MG63 (cell line): ENCODE results near the gene TNS1. TPM values are rescaled to one million over a fixed set of nuclear protein-coding genes. Genes with fewer than 3 reads are reported as not detected.

ENCODE experiments used
- DNase-seq: peaks from one replicate; pipeline ENCODE4 v3.0.0-alpha.2; 2020
- H3K27me3 ChIP-seq: fragments of 250-450 bp; sonication (Bioruptor Pico); 2 replicates; pipeline ENCODE4 v1.5.1; 2020; ENCODE audit warnings: mild to moderate bottlenecking, moderate library complexity
- H3K36me3 ChIP-seq: fragments of 250-450 bp; sonication (Bioruptor Pico); 2 replicates; pipeline ENCODE4 v1.5.1; 2020; ENCODE audit warnings: mild to moderate bottlenecking, moderate library complexity
- H3K4me3 ChIP-seq: fragments of 250-450 bp; sonication (Bioruptor Pico); 2 replicates; pipeline ENCODE4 v1.5.1; 2020; ENCODE audit warnings: mild to moderate bottlenecking, moderate library complexity
- H3K9me3 ChIP-seq: fragments of 250-450 bp; sonication (Bioruptor Pico); 2 replicates; pipeline ENCODE4 v1.5.1; 2020; ENCODE audit warnings: mild to moderate bottlenecking, moderate library complexity
- total RNA-seq: library from RNA; depleted of rRNA; stranded (reverse); fragments of >200 nt; shearing (Covaris generic); gene quantifications from 2 replicates; pipeline ENCODE4 v1.2.3, GENCODE V29; 2014; ENCODE audit warnings: low replicate concordance

TNS1 gene
- total RNA-seq, 1 experiment from 2014 or later = 17.6 TPM

DNA sequence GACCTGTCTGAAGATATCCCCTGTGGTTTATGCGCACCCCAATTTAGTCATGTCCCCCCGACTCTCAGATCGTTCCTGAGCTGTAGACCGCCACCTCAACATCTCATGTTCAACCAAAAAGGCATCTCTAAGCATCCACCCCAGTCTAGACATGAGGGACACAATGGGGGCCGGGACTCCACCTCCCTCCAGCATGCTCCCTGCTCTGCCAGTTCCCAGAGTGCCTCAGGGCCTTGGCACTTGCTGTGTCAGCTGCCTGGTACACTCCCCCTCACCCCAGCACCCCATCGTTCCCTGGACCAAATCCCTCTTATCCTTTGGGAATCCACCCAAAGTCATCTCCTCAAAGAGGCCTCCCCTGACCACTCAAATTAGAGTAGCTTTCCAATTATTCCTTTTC, 22.2 kb downstream of the TNS1 start:
- Histone ChIP-seq H3K9me3 (no peaks in the 10 kb centered on the region), H3K27me3 (no peaks in the 10 kb centered on the region), H3K4me3 (no peak overlapping the region), H3K36me3 (peaks cover 7% of the 10 kb centered on the region)
- DNase-seq = no peak

DNA sequence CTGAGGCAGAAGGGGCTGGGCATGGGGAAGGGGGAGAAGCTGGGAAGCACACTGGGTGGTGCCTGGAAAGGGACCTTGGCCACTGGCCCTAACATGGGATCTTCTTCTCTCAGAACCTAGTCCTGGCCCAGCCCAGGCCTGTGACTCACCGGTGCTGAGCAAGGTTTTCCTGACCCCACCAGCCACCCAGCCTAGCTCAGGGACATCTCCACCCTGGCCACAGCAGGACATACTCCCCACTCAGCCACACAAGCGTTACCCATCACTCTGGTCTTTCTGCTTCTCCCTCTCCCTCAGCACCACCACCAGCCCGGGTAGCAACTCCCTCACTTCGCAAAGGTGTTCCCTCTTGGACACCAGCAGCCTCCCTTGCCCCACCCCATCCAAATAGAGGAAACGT, 22.8 kb downstream of the TNS1 start:
- H3K9me3 ChIP-seq = no peaks in the 10 kb centered on the region
- DNase-seq = no peak
- peaks cover 6% of the 10 kb centered on the region for H3K36me3 ChIP-seq
- H3K4me3 ChIP-seq = no peak overlapping the region
- no peaks in the 10 kb centered on the region for H3K27me3 ChIP-seq

DNA sequence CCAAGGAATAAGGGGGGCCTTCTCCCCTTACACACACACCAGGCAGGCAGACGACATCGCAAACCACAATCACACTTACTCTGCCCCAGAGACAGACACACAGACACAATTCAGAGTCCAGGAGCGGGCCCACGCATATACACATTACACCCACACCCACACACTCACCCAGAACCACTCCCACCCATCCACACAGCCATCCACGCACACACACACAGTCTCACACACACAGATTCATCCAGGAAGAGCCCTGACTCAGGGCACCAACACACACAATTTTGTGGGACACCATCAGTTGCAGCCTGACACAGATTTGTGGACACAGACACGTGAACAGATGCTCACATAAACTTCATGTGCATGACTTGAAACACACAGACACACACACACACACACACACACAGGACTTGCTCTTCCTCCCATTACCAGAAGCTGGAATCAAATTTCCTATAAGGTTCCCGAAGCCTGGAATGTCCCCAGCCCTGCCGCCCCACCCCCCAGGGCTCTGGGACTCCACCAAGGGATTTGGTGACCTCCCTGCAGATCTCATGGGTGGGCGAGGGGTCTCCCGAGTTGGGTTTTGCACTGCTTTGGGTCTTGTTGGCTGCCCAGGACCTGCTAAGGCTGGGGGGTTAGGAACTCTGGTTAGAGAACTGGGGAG, 23.5 kb downstream of the TNS1 start:
- no peak for DNase-seq
- no peaks in the 10 kb centered on the region for H3K9me3 ChIP-seq
- H3K4me3 ChIP-seq = no peak overlapping the region
- H3K36me3 ChIP-seq = peaks cover 6% of the 10 kb centered on the region
- H3K27me3 ChIP-seq = no peaks in the 10 kb centered on the region

DNA sequence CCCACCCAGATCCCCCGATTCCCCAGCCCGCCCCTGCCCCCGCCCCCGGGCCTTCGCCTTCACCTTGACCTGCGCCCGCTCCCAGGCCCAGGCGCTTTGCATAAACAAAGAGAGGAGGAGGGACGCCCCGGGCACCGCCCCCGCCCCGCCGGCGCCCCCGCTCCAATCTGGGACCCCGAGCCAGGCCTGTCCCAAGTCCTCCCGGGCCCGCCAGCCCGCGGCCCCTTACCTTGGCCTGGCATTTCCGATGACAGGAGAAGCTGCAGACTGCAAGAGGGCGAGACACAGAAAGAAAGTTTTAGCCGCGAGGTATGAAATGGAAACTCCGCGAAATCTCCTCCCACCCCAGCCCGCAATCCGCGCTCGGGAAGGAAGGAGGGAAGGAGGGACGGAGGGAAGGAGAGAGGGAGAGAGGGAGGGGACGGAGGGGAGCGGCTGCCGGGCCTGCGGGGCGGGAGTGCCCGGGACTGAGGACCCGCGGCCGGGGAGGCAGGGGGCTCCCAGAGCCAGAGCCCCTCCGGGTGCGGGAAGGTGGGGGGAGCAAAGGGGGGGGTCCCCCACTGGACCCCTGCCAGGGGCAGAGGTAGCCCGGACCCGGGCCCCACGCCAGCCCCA, 24.2 kb downstream of the TNS1 start:
- Histone ChIP-seq H3K9me3 (no peaks in the 10 kb centered on the region), H3K4me3 (no peak overlapping the region), H3K27me3 (no peaks in the 10 kb centered on the region), H3K36me3 (peaks cover 3% of the 10 kb centered on the region)
- no peak for DNase-seq

DNA sequence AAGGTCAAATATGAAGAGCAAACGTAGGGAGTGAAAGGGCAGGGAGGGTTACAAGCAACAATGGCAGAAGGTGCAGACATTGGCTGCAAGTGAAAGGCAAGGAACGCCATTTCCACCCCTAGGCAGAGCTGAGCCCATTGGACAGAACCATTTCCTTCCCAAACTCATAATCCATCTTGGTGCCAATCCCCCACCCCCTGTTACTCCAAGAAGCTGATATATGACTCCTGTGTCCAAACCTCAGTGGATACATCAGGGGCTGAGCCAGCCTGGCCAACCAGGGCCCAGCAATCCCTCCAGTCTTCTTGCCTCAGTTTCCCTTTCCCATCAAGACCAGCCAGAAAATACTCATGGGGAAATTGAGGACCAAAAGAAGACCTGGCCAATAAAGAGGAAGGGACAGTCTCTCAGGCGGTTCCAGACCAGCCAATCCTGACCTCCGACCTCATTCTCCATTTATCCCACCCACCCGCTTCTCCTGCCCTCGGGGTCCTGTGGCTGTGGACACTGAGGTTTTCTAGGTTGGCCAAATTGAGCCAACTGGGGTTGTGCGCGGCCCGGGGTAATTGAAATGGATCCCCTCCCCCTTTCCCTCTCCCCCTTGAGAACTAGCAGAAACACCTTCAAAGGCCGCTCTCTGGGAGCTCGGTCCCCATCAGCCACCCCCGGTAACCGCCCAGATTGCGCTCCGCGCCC, 24.8 kb downstream of the TNS1 start:
- no peak overlapping the region for H3K4me3 ChIP-seq
- no peaks in the 10 kb centered on the region for H3K9me3 ChIP-seq
- DNase-seq = no peak
- peaks cover 3% of the 10 kb centered on the region for H3K36me3 ChIP-seq
- H3K27me3 ChIP-seq = no peaks in the 10 kb centered on the region

DNA sequence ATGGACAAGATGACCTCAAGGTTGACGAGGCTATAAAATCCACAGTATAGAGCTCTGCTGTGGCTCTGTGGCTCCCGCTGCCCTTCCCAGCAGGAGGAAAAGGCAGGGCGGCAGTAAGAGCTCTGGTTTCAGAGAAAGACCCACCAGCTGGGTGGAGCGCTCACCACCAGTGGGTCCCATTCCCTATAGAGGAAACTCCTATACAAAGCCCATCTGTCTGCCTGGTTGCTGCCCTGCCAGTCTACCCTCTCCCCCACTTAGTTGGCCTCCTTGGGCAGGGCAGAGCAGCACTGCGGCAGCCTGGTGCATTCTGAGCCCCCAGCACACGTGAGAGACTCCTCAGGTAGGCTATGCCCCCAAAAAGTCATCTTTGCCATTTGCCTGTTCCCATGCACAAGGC, 26.5 kb downstream of the TNS1 start:
- DNase-seq = no peak
- Histone ChIP-seq H3K36me3 (peaks cover 6% of the 10 kb centered on the region), H3K9me3 (no peaks in the 10 kb centered on the region)

DNA sequence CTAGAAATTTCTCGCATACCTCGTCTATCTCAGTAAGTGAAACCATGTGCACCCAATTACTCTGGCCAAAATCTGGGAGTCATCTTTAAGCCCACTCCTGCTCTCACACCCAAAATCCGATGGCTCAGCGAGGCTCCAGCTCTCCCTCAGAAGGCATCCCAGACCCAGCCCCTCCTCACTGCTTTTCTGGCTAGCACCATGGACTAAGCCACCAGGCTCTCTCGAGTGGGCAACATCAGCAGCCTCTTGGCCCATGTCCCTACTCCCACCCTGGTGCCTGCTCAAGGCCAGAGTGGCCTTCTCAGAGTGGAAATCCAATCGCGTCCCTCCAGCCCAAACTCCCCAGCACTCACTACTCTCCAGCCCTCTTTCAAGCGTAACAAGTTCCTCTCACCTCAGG, 27.2 kb downstream of the TNS1 start:
- H3K36me3 ChIP-seq = peaks cover 8% of the 10 kb centered on the region
- no peaks in the 10 kb centered on the region for H3K27me3 ChIP-seq
- no peak overlapping the region for H3K4me3 ChIP-seq
- H3K9me3 ChIP-seq = no peaks in the 10 kb centered on the region
- DNase-seq = no peak

More for the DNA sequence above, 26.5 kb downstream of the TNS1 start:
- H3K4me3 ChIP-seq = no peak overlapping the region
- no peaks in the 10 kb centered on the region for H3K27me3 ChIP-seq

DNA sequence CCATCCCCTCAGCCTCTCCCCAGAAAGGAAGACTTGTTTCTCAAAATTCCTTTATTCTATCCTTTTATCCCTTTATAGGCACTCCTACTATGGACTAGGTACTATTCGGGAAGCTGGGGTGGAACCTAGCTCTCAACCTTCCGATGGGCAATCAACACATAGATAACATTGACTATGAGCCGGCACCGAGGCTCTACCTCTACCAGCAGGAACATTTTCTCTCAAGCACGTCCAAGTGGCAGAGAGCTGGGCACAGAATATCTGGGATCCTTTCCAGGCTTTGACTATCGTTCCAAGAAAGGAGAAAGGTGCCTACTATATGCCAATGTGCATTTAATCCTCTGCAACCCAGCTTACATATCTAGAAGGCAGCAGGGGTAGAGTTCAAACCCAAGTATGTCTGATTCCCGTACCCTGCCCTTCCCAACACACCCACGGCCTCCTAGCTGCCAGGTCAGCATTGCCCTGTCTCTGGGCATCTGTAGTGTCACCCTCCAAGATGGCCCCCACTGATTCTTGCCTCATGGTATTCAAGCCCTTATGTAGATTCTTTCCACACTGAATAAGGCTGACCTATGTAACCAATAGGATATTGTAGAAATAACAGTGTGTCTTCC, 28.3 kb downstream of the TNS1 start:
- no peaks in the 10 kb centered on the region for H3K9me3 ChIP-seq
- H3K4me3 ChIP-seq = no peak overlapping the region
- H3K36me3 ChIP-seq = peaks cover 16% of the 10 kb centered on the region
- no peaks in the 10 kb centered on the region for H3K27me3 ChIP-seq
- DNase-seq = no peak

DNA sequence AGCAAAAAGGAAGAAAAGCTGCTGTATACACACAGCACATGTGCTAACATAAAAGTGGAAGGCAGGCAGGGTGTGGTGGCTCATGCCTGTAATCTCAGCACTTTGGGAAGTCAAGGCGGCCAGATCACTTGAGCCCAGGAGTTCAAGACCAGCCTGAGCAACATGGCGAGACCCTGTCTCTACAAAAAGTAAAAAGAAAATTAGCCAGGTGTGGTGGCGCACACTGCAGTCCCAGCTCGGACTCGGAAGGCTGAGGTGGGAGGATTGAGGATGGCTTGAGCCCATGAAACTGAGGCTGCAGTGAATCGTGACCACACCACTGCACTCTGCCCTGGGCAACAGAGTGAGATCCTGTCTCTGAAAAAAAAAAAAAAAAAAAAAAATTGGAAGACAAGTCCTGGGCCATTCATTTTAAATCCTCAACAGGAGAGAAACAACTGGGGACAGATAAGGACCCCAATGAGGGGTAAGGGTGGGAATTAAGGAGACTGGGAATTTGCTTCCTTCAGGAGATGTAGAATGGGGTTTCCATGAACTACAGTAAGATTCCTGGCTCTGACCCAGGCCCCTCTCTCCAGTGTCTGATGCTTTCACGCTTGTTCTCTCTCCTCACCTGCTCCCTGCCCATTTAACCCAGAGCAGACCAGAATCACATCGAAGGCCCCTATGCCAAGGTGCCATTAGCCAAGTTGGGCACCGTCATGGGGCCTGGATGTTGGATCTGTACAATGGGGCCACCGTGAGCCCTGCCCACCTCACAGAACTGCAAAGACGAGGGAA, 29.6 kb downstream of the TNS1 start:
- peaks cover 16% of the 10 kb centered on the region for H3K36me3 ChIP-seq
- H3K4me3 ChIP-seq = no peak overlapping the region
- no peaks in the 10 kb centered on the region for H3K9me3 ChIP-seq
- H3K27me3 ChIP-seq = no peaks in the 10 kb centered on the region
- no peak for DNase-seq

DNA sequence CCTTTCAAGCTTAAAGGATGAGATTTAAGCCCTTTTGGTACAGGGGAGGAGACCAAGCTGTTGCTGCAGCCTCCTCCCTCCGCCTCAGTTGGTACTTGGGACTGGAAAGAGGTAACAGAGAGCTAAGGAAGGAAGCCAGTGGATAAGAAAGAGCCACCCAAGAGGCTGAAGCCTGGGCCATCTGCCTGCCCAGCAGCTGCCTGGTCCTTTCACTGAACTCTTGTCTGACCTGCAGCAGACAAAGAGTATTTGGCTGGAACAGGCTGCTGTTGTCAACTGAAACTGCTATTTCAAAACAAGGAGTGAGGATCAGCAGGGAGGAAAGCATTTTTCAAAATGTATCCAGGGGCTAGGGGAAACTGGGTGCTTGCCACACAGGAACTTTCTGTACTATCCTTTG, 30.3 kb downstream of the TNS1 start:
- no peak overlapping the region for H3K4me3 ChIP-seq
- no peaks in the 10 kb centered on the region for H3K27me3 ChIP-seq
- no peak for DNase-seq
- peaks cover 16% of the 10 kb centered on the region for H3K36me3 ChIP-seq
- no peaks in the 10 kb centered on the region for H3K9me3 ChIP-seq

DNA sequence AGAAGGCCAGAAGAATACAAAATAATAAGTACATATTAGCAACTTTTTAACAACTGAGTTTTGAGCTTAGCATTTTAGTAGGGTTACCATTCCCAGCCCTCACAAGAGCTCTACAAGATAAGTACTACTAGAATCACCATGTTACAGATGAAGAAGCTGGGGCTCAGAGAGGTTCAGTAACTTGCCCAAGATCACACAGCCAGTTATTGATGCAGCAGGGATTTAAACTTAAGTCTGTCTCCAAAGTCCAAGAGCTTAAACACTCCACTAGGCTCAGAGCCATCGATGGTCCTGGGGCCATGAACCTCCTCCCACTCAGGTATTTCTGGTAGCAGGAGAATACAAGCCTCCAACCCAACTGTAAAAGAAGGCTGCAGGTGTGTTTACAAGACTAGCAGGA, 30.8 kb downstream of the TNS1 start:
- Histone ChIP-seq H3K9me3 (no peaks in the 10 kb centered on the region), H3K27me3 (no peaks in the 10 kb centered on the region), H3K4me3 (no peak overlapping the region), H3K36me3 (peaks cover 16% of the 10 kb centered on the region)
- no peak for DNase-seq

DNA sequence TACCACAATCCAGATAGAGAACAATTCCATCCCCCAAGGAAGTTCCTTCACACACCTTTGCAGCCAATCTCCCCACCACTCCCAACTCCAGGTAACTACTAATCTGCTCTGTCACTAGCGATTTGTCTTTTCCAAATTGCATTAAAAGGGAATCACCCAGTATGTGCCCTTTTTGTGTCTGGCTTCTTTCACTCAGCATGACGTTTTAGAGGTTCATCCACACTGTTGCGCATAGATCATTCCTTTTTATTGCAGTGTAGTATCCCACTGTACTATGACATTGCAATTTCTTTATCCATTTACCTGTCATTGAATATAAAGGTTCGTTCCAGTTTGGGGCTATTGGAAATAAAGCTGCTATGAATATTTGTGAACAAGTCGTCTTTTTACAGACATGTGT, 31.6 kb downstream of the TNS1 start:
- H3K27me3 ChIP-seq = no peaks in the 10 kb centered on the region
- H3K4me3 ChIP-seq = no peak overlapping the region
- H3K36me3 ChIP-seq = peaks cover 19% of the 10 kb centered on the region
- DNase-seq = no peak
- H3K9me3 ChIP-seq = no peaks in the 10 kb centered on the region

DNA sequence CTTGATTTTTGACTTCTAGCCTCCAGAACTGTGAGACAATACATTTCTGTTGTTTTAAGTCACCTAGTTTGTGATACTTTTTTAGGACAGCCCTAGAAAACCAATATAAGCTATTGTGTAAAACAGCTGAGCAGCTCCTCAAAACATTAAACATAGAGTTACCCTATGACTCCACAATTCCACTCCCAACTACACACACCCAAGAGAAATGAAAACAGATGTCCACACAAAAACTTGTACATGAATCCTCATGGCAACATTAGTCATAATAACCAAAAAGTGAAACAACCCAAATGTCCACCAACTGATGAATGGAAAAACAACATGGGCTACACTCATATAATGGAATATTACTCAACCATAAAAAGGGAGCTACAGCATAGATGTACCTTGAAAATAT, 32.6 kb downstream of the TNS1 start:
- H3K36me3 ChIP-seq = peaks cover 23% of the 10 kb centered on the region
- H3K27me3 ChIP-seq = no peaks in the 10 kb centered on the region
- DNase-seq = no peak
- no peak overlapping the region for H3K4me3 ChIP-seq
- no peaks in the 10 kb centered on the region for H3K9me3 ChIP-seq

DNA sequence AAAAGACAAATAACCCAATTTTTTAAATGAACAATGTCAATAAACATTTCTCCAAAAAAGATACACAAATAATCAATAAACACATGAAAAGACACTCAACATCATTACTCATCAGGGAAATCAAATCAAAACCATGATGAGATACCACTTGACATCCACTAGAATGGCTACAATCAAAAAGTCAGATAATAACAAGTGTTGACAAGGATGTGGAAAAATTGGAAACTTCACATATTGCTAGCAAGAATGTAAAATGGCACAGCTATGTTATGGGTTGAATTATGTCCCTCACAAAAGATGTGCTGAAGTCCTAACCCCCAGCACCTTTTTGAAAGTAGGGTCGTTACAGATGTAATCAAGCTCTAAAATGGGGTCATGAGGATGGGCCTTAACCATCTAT, 33.2 kb downstream of the TNS1 start:
- no peaks in the 10 kb centered on the region for H3K27me3 ChIP-seq
- peaks cover 23% of the 10 kb centered on the region for H3K36me3 ChIP-seq
- no peak overlapping the region for H3K4me3 ChIP-seq
- H3K9me3 ChIP-seq = no peaks in the 10 kb centered on the region
- no peak for DNase-seq

DNA sequence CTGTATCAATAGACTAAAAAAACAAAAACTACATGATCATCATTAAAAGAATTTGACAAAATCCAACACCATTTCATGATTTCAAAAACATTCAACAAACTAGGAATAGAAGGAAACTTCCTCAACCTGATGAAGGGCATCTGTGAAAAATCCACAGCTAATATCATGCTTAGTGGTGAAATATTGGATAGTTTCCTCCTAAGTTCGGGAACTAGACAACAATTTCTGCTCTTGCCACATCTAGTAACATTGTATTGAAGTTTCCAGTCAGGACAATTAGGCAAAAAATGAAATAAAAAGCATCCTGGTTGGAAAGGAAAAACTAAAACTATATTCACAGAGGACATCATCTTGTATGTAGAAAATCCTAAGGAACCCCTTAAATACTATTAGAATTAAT, 34.8 kb downstream of the TNS1 start:
- DNase-seq = no peak
- H3K9me3 ChIP-seq = no peaks in the 10 kb centered on the region
- peaks cover 28% of the 10 kb centered on the region for H3K36me3 ChIP-seq
- no peaks in the 10 kb centered on the region for H3K27me3 ChIP-seq
- H3K4me3 ChIP-seq = no peak overlapping the region

DNA sequence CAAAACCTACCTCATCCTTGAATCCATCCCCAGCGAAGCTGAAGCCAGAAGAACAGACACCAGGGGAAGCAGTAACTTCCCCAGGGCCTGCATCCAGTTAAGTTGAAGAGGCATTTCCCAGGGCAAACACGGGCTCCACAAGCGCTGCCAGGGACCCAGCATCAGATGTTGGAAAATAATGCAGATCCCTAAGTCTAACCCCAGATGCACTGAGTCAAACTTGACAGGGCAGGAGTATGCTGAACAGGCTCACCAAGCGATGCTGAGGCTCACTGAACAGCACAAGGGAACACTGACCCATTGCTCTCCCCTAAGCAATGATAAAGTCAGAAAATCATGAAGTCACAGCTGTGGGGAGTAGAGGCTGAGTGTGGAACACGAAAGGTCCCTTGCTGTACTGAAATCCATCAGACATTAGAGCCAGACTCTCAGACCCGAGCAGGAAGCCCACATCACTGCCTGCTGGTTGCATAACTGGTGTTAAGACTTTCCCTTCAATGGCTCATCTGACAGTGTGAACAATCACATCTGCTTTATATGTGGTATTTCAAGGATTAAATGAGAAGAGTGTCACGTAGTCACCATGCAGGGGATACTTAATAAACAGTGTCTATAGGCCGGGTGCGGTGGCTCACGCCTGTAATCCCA, 36.2 kb downstream of the TNS1 start:
- H3K27me3 ChIP-seq = no peaks in the 10 kb centered on the region
- no peak overlapping the region for H3K4me3 ChIP-seq
- H3K36me3 ChIP-seq = peaks cover 33% of the 10 kb centered on the region
- no peaks in the 10 kb centered on the region for H3K9me3 ChIP-seq
- no peak for DNase-seq
